HUES6 (cell line): ENCODE measurements around the gene RAB11FIP2.

Experiments
- H3K27ac ChIP-seq: 2 replicates; pipeline ENCODE4 v1.7.0; 2013; ENCODE audit warnings: low read depth, mild to moderate bottlenecking, low read length, inconsistent platforms
- H3K27me3 ChIP-seq: 2 replicates; pipeline ENCODE4 v1.6.1; 2013; ENCODE audit warnings: low read length; ENCODE audit not compliant: control insufficient read depth, insufficient read depth
- H3K36me3 ChIP-seq: 2 replicates; pipeline ENCODE4 v1.6.1; 2013; ENCODE audit warnings: low read length; ENCODE audit not compliant: control insufficient read depth, insufficient read depth
- H3K4me1 ChIP-seq: 2 replicates; pipeline ENCODE4 v1.6.1; 2013; ENCODE audit warnings: low read length; ENCODE audit not compliant: control insufficient read depth, insufficient read depth
- H3K4me3 ChIP-seq: 2 replicates; pipeline ENCODE4 v1.5.1; 2013; ENCODE audit warnings: low read depth, low read length
- H3K9ac ChIP-seq: one replicate; pipeline ENCODE4 v1.6.1; 2013; ENCODE audit warnings: mild to moderate bottlenecking, low read length
- H3K9me3 ChIP-seq: 2 replicates; pipeline ENCODE4 v1.6.1; 2013; ENCODE audit warnings: low read depth, low read length; ENCODE audit not compliant: control insufficient read depth, insufficient read depth

RAB11FIP2 gene

DNA sequence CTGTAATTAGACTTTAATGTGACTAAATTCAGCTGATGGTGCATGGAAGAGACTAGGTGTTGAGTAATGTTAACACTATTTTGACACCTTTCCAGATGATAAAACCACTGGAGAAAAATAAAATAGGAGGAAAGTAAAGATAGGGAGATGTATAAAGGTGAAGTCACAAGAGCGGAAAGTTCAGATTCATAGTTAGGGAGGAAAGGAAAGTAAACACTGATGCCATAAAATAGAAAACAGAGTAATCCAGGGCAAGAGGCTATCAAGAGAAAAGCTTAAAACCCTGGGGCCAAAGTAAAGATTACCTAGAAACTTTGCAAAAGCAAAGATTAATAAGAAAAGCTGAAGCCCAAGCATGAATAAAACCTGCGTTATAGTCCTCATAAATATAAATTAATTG, 62.8 kb downstream of the RAB11FIP2 start:
- no peak overlapping the region for H3K27ac ChIP-seq
- no peaks in the 10 kb centered on the region for H3K36me3 ChIP-seq
- no peaks in the 10 kb centered on the region for H3K27me3 ChIP-seq
- no peak overlapping the region for H3K4me3 ChIP-seq
- H3K9me3 ChIP-seq: peaks cover 10% of the 10 kb centered on the region
- H3K4me1 ChIP-seq: peaks cover 3% of the 10 kb centered on the region; the same call in 1 of the 2 replicates
- no peak overlapping the region for H3K9ac ChIP-seq

GRCh38 chr10:117980755-117981702, 65.7 kb downstream of the RAB11FIP2 start:
- H3K27ac ChIP-seq: no peak overlapping the region
- no peaks in the 10 kb centered on the region for H3K27me3 ChIP-seq
- H3K4me1 ChIP-seq: no peaks in the 10 kb centered on the region
- H3K4me3 ChIP-seq: no peak overlapping the region
- H3K9me3 ChIP-seq: no peaks in the 10 kb centered on the region
- no peaks in the 10 kb centered on the region for H3K36me3 ChIP-seq
- no peak overlapping the region for H3K9ac ChIP-seq

GRCh38 chr10:117980216-117980615, 66.5 kb downstream of the RAB11FIP2 start:
- H3K36me3 ChIP-seq: no peaks in the 10 kb centered on the region
- no peaks in the 10 kb centered on the region for H3K9me3 ChIP-seq

DNA sequence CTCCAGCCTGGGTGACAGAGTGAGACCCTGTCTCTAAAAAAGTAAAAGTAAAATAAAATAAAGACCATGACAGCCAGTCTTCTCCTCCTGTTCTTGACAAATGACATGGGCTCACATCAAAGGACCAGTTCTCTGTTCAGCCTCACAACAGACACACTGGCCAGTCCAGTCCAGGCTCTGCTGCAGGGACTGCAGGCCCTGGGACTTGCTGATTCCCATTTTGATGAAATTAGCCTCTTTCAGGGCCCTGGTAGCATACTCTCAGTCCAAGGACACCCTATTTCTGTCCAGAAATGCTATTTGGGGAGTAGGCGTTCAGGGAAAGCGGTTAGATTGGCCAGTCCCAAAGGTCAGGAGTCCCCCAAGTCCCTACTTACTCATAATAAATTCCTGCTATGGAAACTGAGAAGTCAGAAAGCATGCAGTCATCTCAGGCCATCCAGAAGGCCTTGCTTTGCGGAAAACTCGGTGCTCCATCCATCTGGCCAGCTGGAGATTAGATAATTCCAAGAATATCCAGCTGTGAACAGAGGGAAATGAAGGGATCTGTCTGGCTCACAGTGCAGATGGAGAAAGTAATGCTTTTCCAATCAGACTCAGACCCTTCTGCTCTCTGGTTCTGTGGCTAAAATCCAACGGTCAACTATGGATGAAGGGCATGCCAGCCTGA, 74.4 kb downstream of the RAB11FIP2 start:
- Histone ChIP-seq H3K4me3 (no peak overlapping the region), H3K36me3 (no peaks in the 10 kb centered on the region), H3K27ac (no peak overlapping the region), H3K9ac (no peak overlapping the region), H3K4me1 (peaks cover 8% of the 10 kb centered on the region; the same call in 1 of the 2 replicates), H3K9me3 (0 out of 2 replicates have a peak, but pooled peaks cover 4% of the 10 kb centered on the region), H3K27me3 (no peaks in the 10 kb centered on the region)

More at GRCh38 chr10:117980216-117980615, 66.5 kb downstream of the RAB11FIP2 start:
- no peaks in the 10 kb centered on the region for H3K4me1 ChIP-seq
- H3K27me3 ChIP-seq: no peaks in the 10 kb centered on the region
- no peak overlapping the region for H3K27ac ChIP-seq
- no peak overlapping the region for H3K9ac ChIP-seq
- no peak overlapping the region for H3K4me3 ChIP-seq

- H3K27me3 ChIP-seq: no peaks in the 10 kb centered on the region
- H3K4me1 ChIP-seq: peaks cover 16% of the 10 kb centered on the region; the same call in 1 of the 2 replicates
- H3K27ac ChIP-seq: no peak overlapping the region
Measured at GRCh38 chr10:117970962-117971361, 75.8 kb downstream of the RAB11FIP2 start.

GRCh38 chr10:117969592-117969991, 77.1 kb downstream of the RAB11FIP2 start:
- Histone ChIP-seq H3K9me3 (0 out of 2 replicates have a peak, but pooled peaks cover 4% of the 10 kb centered on the region), H3K36me3 (no peaks in the 10 kb centered on the region), H3K4me3 (no peak overlapping the region), H3K27ac (no peak overlapping the region), H3K4me1 (peaks cover 16% of the 10 kb centered on the region; the same call in 1 of the 2 replicates), H3K9ac (no peak overlapping the region), H3K27me3 (no peaks in the 10 kb centered on the region)

More at GRCh38 chr10:117970962-117971361, 75.8 kb downstream of the RAB11FIP2 start:
- Histone ChIP-seq H3K9me3 (0 out of 2 replicates have a peak, but pooled peaks cover 4% of the 10 kb centered on the region), H3K36me3 (no peaks in the 10 kb centered on the region), H3K4me3 (no peak overlapping the region), H3K9ac (no peak overlapping the region)

GRCh38 chr10:117968354-117969182, 78.2 kb downstream of the RAB11FIP2 start:
- H3K4me3 ChIP-seq: no peak overlapping the region
- H3K36me3 ChIP-seq: no peaks in the 10 kb centered on the region
- 0 out of 2 replicates have a peak, but pooled peaks cover 4% of the 10 kb centered on the region for H3K9me3 ChIP-seq
- no peaks in the 10 kb centered on the region for H3K27me3 ChIP-seq
- H3K27ac ChIP-seq: no peak overlapping the region
- H3K9ac ChIP-seq: no peak overlapping the region
- H3K4me1 ChIP-seq: peaks cover 10% of the 10 kb centered on the region; the same call in 1 of the 2 replicates

DNA sequence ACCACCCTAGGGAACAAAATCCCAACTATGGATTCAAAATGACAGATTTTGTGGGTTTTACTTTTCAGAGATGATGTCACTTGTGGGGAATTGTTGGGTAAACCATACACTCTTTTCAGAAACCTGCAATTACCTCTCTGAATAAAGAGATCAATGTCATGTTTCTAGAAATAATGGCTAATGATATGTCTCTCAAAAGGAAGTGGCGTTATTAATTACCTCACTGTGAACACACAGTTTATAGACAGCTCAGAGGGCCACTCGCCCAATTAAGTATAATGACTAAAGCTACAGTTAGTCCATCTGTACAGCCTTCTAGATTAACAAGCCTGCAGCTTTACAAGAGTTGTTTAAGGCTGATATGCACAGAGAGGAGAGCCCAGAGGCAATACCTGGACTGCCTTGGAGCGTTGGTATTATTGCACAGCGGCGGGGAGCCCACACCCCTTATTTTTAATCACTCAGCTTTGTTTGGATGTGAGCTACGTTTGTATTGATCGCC, 79.5 kb downstream of the RAB11FIP2 start:
- Histone ChIP-seq H3K27ac (no peak overlapping the region), H3K4me1 (peaks cover 8% of the 10 kb centered on the region; the same call in 1 of the 2 replicates), H3K9me3 (0 out of 2 replicates have a peak, but pooled peaks cover 4% of the 10 kb centered on the region), H3K9ac (no peak overlapping the region), H3K36me3 (no peaks in the 10 kb centered on the region), H3K27me3 (no peaks in the 10 kb centered on the region), H3K4me3 (no peak overlapping the region)

GRCh38 chr10:117965984-117966383, 80.8 kb downstream of the RAB11FIP2 start:
- Histone ChIP-seq H3K27me3 (no peaks in the 10 kb centered on the region), H3K9me3 (0 out of 2 replicates have a peak, but pooled peaks cover 4% of the 10 kb centered on the region), H3K4me3 (no peak overlapping the region), H3K36me3 (no peaks in the 10 kb centered on the region), H3K4me1 (peaks cover 8% of the 10 kb centered on the region; the same call in 1 of the 2 replicates), H3K9ac (no peak overlapping the region), H3K27ac (no peak overlapping the region)

DNA sequence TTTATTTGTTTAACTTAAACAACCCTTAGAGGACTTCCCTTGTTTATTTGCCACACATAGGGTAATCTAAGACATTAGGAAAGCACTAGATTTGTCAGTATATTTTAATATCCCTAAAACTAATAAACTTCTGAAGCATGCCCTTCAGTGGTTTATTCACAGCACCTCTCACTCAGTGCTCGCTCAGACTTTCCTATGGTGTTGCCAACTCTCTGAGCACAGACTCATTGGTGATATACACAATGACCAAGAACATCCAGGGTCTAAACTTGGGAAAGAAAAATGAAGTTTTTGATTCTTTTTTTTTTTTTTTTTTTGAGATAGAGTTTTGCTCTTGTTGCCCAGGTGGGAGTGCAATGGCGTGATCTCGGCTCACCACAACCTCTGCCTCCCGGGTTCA, 82.2 kb downstream of the RAB11FIP2 start:
- H3K4me3 ChIP-seq: no peak overlapping the region
- H3K9ac ChIP-seq: no peak overlapping the region
- no peaks in the 10 kb centered on the region for H3K36me3 ChIP-seq
- H3K27ac ChIP-seq: no peak overlapping the region
- H3K4me1 ChIP-seq: peaks cover 8% of the 10 kb centered on the region; the same call in 1 of the 2 replicates
- no peaks in the 10 kb centered on the region for H3K27me3 ChIP-seq
- H3K9me3 ChIP-seq: 0 out of 2 replicates have a peak, but pooled peaks cover 2% of the 10 kb centered on the region
